A673 (cell line): ENCODE measurements around the gene NPTX1. TPM values are rescaled to one million over a fixed set of nuclear protein-coding genes. Genes with fewer than 3 reads are reported as not detected.

Experiments used
- BruUV-seq: library from RNA; stranded (reverse); fragments of 400-500 nt; replicated peaks from 2 replicates; lab custom pipeline; 2021; lab: Mats Ljungman, UMichigan
- CTCF ChIA-PET: fragments of 300-600 bp; sonication (Branson Sonifier 250); formaldehyde crosslinking; loops from one replicate; lab custom pipeline; 2022; ENCODE audit warnings: antibody characterized with exemption; lab: Charles Lee
- POLR2A ChIA-PET: fragments of 300-600 bp; sonication (Branson Sonifier 250); formaldehyde crosslinking; loops from one replicate; lab custom pipeline; 2022; ENCODE audit warnings: antibody characterized with exemption; ENCODE audit not compliant: low non-redundant PET; lab: Charles Lee
- DNase-seq: peaks from one replicate; pipeline ENCODE4 v3.0.0-alpha.2; 2015; ENCODE audit warnings: low spot score
- H3K27ac ChIP-seq: fragments of 200-600 bp; sonication (generic); 2 replicates; pipeline ENCODE4 v1.5.1; 2016; ENCODE audit warnings: mixed run types, low read depth, mild to moderate bottlenecking, mixed read lengths, antibody characterized with exemption, low read length; ENCODE audit not compliant: poor library complexity, severe bottlenecking
- H3K27me3 ChIP-seq: fragments of 200-600 bp; sonication (generic); replicated peaks from 2 replicates; pipeline ENCODE4 v1.6.1; 2017; ENCODE audit warnings: mixed run types, low read depth, mild to moderate bottlenecking, mixed read lengths, antibody characterized with exemption, low read length; ENCODE audit not compliant: insufficient read depth, poor library complexity
- H3K36me3 ChIP-seq: fragments of 200-600 bp; sonication (generic); 2 replicates; pipeline ENCODE4 v1.6.1; 2016; ENCODE audit warnings: mixed run types, mild to moderate bottlenecking, mixed read lengths, antibody characterized with exemption, low read length; ENCODE audit not compliant: insufficient read depth, poor library complexity, severe bottlenecking
- H3K4me1 ChIP-seq: fragments of 200-600 bp; sonication (generic); 2 replicates; pipeline ENCODE4 v1.6.1; 2017; ENCODE audit warnings: mixed run types, mild to moderate bottlenecking, mixed read lengths, antibody characterized with exemption, low read length; ENCODE audit not compliant: insufficient read depth, poor library complexity, severe bottlenecking
- H3K4me3 ChIP-seq: fragments of 200-600 bp; sonication (generic); 2 replicates; pipeline ENCODE4 v1.5.1; 2016; ENCODE audit warnings: low read depth, mixed run types, mild to moderate bottlenecking, mixed read lengths, low read length; ENCODE audit not compliant: poor library complexity, severe bottlenecking
- H3K9me3 ChIP-seq: fragments of 200-600 bp; sonication (generic); 2 replicates; pipeline ENCODE4 v1.6.1; 2016; ENCODE audit warnings: mixed run types, low read depth, mild to moderate bottlenecking, mixed read lengths, antibody characterized with exemption, low read length; ENCODE audit not compliant: poor library complexity, severe bottlenecking
- EZH2 ChIP-seq: fragments of 200-600 bp; sonication (generic); IDR thresholded peaks from 2 replicates; pipeline ENCODE4 v1.6.1; 2017; ENCODE audit warnings: borderline replicate concordance, low read depth, mild to moderate bottlenecking, mixed read lengths, antibody characterized with exemption, low read length; ENCODE audit not compliant: poor library complexity, severe bottlenecking
- intact Hi-C: fragments of 100-400 bp; cut with micrococcal nuclease; formaldehyde crosslinking; loops from one replicate; pipeline ENCODE4 v1.10.0; 2022; ENCODE audit not compliant: unreplicated experiment
- total RNA-seq: library from RNA; stranded (reverse); gene quantifications from 2 replicates; pipeline ENCODE4 v1.2.3, GENCODE V29; 2021
- TF ChIP-seq, protein P1 (sequence below): fragments of 300-800, 200-600 bp; sonication (generic); conservative IDR thresholded peaks from 2 replicates; pipeline ENCODE4 v1.5.1; 2017; ENCODE audit warnings: low read depth, mild to moderate bottlenecking, antibody characterized with exemption, low read length, moderate library complexity, mixed read lengths

The NPTX1 gene
- total RNA-seq, 1 experiment from 2014 or later = 0.43 TPM

DNA sequence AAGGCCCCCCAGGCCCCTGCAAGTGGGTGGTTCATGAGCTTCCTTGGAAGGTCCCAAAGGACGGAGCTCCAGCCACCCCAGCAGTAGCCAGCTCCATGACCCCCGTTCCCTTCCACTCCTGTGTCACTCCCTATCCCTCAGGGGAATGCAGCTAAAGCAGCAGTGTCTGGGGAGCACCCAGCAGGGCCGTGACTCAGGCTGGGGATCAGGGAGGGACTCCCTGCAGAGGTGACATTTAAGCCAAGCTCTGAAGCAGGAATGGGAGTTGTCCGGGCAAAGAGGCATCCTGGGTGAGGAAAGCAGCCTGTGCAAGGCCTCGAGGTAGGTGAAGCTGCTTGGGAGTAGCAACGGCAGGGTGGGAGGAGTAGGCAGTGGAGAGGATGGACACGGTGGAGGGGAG, 11.1 kb upstream of the NPTX1 start:
- no TSS peak for BruUV-seq
- ChIA-PET POLR2A (interaction anchor here (0.9 kb wide), 1 partner anchor 9 kb away, joined by 3 read pairs; no protein-coding TSS in a partner anchor), CTCF (interaction anchor here (0.6 kb wide), 1 partner anchor 20 kb away, joined by 3 read pairs; no protein-coding TSS in a partner anchor)
- intact Hi-C loops = no loop called here
- peaks cover 12% of the 10 kb centered on the region for H3K4me1 ChIP-seq
- H3K27ac ChIP-seq = no peak overlapping the region
- H3K27me3 ChIP-seq = peaks cover 14% of the 10 kb centered on the region
- no peak overlapping the region for H3K4me3 ChIP-seq
- no peaks in the 10 kb centered on the region for H3K36me3 ChIP-seq
- DNase-seq = no peak
- no peaks in the 10 kb centered on the region for H3K9me3 ChIP-seq
- TF ChIP-seq, protein P1, sequence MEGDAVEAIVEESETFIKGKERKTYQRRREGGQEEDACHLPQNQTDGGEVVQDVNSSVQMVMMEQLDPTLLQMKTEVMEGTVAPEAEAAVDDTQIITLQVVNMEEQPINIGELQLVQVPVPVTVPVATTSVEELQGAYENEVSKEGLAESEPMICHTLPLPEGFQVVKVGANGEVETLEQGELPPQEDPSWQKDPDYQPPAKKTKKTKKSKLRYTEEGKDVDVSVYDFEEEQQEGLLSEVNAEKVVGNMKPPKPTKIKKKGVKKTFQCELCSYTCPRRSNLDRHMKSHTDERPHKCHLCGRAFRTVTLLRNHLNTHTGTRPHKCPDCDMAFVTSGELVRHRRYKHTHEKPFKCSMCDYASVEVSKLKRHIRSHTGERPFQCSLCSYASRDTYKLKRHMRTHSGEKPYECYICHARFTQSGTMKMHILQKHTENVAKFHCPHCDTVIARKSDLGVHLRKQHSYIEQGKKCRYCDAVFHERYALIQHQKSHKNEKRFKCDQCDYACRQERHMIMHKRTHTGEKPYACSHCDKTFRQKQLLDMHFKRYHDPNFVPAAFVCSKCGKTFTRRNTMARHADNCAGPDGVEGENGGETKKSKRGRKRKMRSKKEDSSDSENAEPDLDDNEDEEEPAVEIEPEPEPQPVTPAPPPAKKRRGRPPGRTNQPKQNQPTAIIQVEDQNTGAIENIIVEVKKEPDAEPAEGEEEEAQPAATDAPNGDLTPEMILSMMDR = no peak
- no peak for TF ChIP-seq EZH2

DNA sequence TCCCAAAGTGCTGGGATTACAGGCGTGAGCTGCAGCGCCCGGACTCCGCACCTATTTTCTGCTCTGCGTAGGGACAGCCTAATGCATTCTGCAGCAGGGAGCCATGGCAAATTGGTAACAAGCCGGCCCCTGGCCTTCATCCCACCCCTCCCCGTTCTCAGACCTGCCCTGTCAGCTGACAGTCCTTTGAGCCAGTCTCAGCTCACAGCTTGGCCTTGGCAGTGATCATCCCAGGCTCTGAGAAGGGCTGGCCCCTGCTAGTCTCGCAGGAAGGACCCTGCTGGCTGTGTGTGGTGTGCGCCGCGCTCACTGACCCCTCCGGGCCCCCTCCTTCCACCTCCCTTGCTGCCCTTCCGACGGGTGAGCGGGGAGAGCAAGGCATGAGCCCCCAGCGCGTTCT, 10.3 kb upstream of the NPTX1 start:
- no TSS peak for BruUV-seq

DNA sequence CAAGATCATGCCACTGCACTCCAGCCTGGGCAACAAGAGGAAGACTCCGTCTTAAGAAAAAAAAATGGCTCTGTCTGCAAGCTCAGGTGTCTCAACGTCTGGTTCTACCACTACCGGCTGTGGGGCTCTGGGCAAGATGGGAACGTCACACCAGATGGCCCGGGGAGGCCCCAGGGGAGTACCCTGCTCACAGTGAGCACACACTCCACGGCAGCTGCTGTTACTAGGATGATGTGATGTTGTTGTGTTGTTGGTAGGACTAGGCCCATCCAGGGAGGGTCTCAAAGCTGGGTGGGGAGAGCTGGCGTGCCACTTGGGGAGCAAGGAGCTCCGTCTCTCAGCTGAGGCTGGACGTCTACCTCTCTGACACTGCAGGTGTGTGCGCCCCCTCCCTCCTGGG, 9.4 kb upstream of the NPTX1 start:
- CTCF ChIA-PET = no interaction called here
- Histone ChIP-seq H3K4me3 (no peak overlapping the region), H3K27me3 (peaks cover 30% of the 10 kb centered on the region), H3K4me1 (no peaks in the 10 kb centered on the region), H3K36me3 (no peaks in the 10 kb centered on the region), H3K27ac (no peak overlapping the region), H3K9me3 (no peaks in the 10 kb centered on the region)
- TF ChIP-seq, protein P1 = no peak
- no peak for TF ChIP-seq EZH2
- no peak for DNase-seq
- POLR2A ChIA-PET = no interaction called here
- no TSS peak for BruUV-seq
- intact Hi-C loops = no loop called here

More for the DNA sequence above, 10.3 kb upstream of the NPTX1 start:
- H3K27ac ChIP-seq = no peak overlapping the region
- POLR2A ChIA-PET = no interaction called here
- H3K4me3 ChIP-seq = no peak overlapping the region
- DNase-seq = no peak
- H3K9me3 ChIP-seq = no peaks in the 10 kb centered on the region
- peaks cover 22% of the 10 kb centered on the region for H3K27me3 ChIP-seq
- CTCF ChIA-PET = no interaction called here
- peaks cover 4% of the 10 kb centered on the region for H3K4me1 ChIP-seq
- no peaks in the 10 kb centered on the region for H3K36me3 ChIP-seq
- intact Hi-C loops = no loop called here
- TF ChIP-seq, protein P1 = no peak
- no peak for TF ChIP-seq EZH2
